HEK293T (cell line): ENCODE measurements around the gene ITSN1.
"Not testable (repeated sequence)": the region's sequence is repeated elsewhere in the genome, so short reads cannot be mapped to it uniquely, and the experiment has no call there.

Source experiments
- CTCF ChIA-PET: fragments of 350-600 bp; formaldehyde crosslinking; extraction: SDS; loops from one replicate; lab custom pipeline; 2021; ENCODE audit warnings: antibody characterized with exemption, inconsistent platforms; lab: Yijun Ruan, JAX
- POLR2A ChIA-PET: fragments of 350-600 bp; formaldehyde crosslinking; extraction: SDS; loops from one replicate; lab custom pipeline; 2020; ENCODE audit warnings: antibody characterized with exemption, inconsistent platforms; lab: Yijun Ruan, JAX
- DNase-seq: peaks from one replicate; pipeline ENCODE4 v3.0.0; 2012; ENCODE audit warnings: mixed read lengths; ENCODE audit errors: extremely low spot score
- ARNT ChIP-seq: fragments of 450-650 bp; IDR thresholded peaks from 2 replicates; pipeline ENCODE4 v1.6.1; 2017; ENCODE audit warnings: mild to moderate bottlenecking
- BHLHE40 ChIP-seq: fragments of 450-650 bp; IDR thresholded peaks from 2 replicates; pipeline ENCODE4 v1.6.1; 2016; ENCODE audit warnings: mild to moderate bottlenecking, moderate library complexity, borderline replicate concordance
- CTBP1 ChIP-seq: fragments of 450-650 bp; IDR thresholded peaks from 2 replicates; pipeline ENCODE4 v1.6.1; 2016; ENCODE audit warnings: borderline replicate concordance
- ELF4 ChIP-seq: fragments of 450-650 bp; IDR thresholded peaks from 2 replicates; pipeline ENCODE4 v1.6.1; 2017; ENCODE audit warnings: antibody characterized with exemption
- FOXA1 ChIP-seq: fragments of 450-650 bp; IDR thresholded peaks from 2 replicates; pipeline ENCODE4 v1.6.1; 2016; ENCODE audit warnings: mild to moderate bottlenecking
- FOXK2 ChIP-seq: fragments of 450-650 bp; IDR thresholded peaks from 2 replicates; pipeline ENCODE4 v1.6.1; 2016; ENCODE audit warnings: mild to moderate bottlenecking
- FOXM1 ChIP-seq: fragments of 450-650 bp; IDR thresholded peaks from 2 replicates; pipeline ENCODE4 v1.6.1; 2017; ENCODE audit warnings: mild to moderate bottlenecking, borderline replicate concordance
- HDGF ChIP-seq: fragments of 450-650 bp; IDR thresholded peaks from 2 replicates; pipeline ENCODE4 v1.6.1; 2017; ENCODE audit warnings: antibody characterized with exemption, borderline replicate concordance
- L3MBTL2 ChIP-seq: fragments of 450-650 bp; conservative IDR thresholded peaks from 2 replicates; pipeline ENCODE4 v1.6.1; 2016; ENCODE audit warnings: mild to moderate bottlenecking
- LEF1 ChIP-seq: fragments of 450-650 bp; IDR thresholded peaks from 2 replicates; pipeline ENCODE4 v1.6.1; 2017; ENCODE audit warnings: mild to moderate bottlenecking, borderline replicate concordance
- NFRKB ChIP-seq: fragments of 450-650 bp; IDR thresholded peaks from 2 replicates; pipeline ENCODE4 v1.6.1; 2016; ENCODE audit warnings: mild to moderate bottlenecking, moderate library complexity
- PKNOX1 ChIP-seq: fragments of 450-650 bp; IDR thresholded peaks from 2 replicates; pipeline ENCODE4 v1.6.1; 2016
- SP1 ChIP-seq: fragments of 450-650 bp; IDR thresholded peaks from 2 replicates; pipeline ENCODE4 v1.6.1; 2017
- SUZ12 ChIP-seq: fragments of 450-650 bp; IDR thresholded peaks from 2 replicates; pipeline ENCODE4 v1.6.1; 2016; ENCODE audit warnings: mild to moderate bottlenecking
- TARDBP ChIP-seq: fragments of 450-650 bp; IDR thresholded peaks from 2 replicates; pipeline ENCODE4 v1.6.1; 2016
- ZNF384 ChIP-seq: fragments of 450-650 bp; IDR thresholded peaks from 2 replicates; pipeline ENCODE4 v1.6.1; 2016

ITSN1 gene

GRCh38 chr21:33865996-33866575 lies 223.8 kb downstream of the ITSN1 start:
- POLR2A ChIA-PET: no interaction called here
- TF ChIP-seq FOXK2: no peak
- TF ChIP-seq SUZ12: no peak
- no peak for TF ChIP-seq ZNF384
- no peak for TF ChIP-seq PKNOX1
- DNase-seq: no peak
- CTCF ChIA-PET: no interaction called here

- no peak for DNase-seq
- POLR2A ChIA-PET: no interaction called here
- CTCF ChIA-PET: no interaction called here
- TF ChIP-seq FOXA1 (no peak), ELF4 (no peak)
Measured at GRCh38 chr21:33866826-33867225, 224.5 kb downstream of the ITSN1 start.

GRCh38 chr21:33867868-33868267 lies 225.6 kb downstream of the ITSN1 start:
- POLR2A ChIA-PET, CTCF ChIA-PET, DNase-seq: not testable (repeated sequence)

GRCh38 chr21:33869873-33870272 lies 227.6 kb downstream of the ITSN1 start:
- DNase-seq: no peak
- CTCF ChIA-PET: no interaction called here

GRCh38 chr21:33870768-33871167 lies 228.5 kb downstream of the ITSN1 start:
- ChIA-PET CTCF (no interaction called here), POLR2A (no interaction called here)
- TF ChIP-seq NFRKB (no peak), ZNF384 (no peak), HDGF (no peak), FOXM1 (no peak), FOXA1 (no peak), ELF4 (no peak), LEF1 (no peak), SP1 (no peak), FOXK2 (no peak)
- no peak for DNase-seq

More at GRCh38 chr21:33869873-33870272, 227.6 kb downstream of the ITSN1 start:
- POLR2A ChIA-PET: no interaction called here
- TF ChIP-seq BHLHE40: no peak
- TF ChIP-seq NFRKB: no peak
- TF ChIP-seq FOXM1: no peak
- TF ChIP-seq SP1: no peak
- TF ChIP-seq SUZ12: no peak
- no peak for TF ChIP-seq TARDBP
- TF ChIP-seq FOXA1: no peak
- TF ChIP-seq FOXK2: no peak
- TF ChIP-seq HDGF: no peak
- TF ChIP-seq L3MBTL2: no peak
- no peak for TF ChIP-seq LEF1
- no peak for TF ChIP-seq ZNF384
- no peak for TF ChIP-seq CTBP1
- TF ChIP-seq ARNT: no peak
- no peak for TF ChIP-seq ELF4
- TF ChIP-seq PKNOX1: no peak

- POLR2A ChIA-PET: no interaction called here
- DNase-seq: no peak
- CTCF ChIA-PET: no interaction called here
- TF ChIP-seq CTBP1 (no peak), LEF1 (no peak)
Measured at GRCh38 chr21:33871171-33871570, 228.9 kb downstream of the ITSN1 start.

GRCh38 chr21:33872881-33873515 lies 230.7 kb downstream of the ITSN1 start:
- ChIA-PET POLR2A (no interaction called here), CTCF (no interaction called here)
- TF ChIP-seq LEF1 (no peak), ZNF384 (no peak), TARDBP (no peak), FOXA1 (no peak), SUZ12 (no peak), BHLHE40 (no peak), SP1 (no peak), ARNT (no peak), FOXM1 (no peak), PKNOX1 (no peak)
- DNase-seq: no peak
